Measurements from ENCODE around the gene DUSP6. TPM values are rescaled to one million over a fixed set of nuclear protein-coding genes. Genes with fewer than 3 reads are reported as not detected.

Gene DUSP6
- total RNA-seq, 1 donor from 2014 or later: 34.5 TPM

- DNase-seq: no peak
Observed at GRCh38 chr12:89328151-89329030, 23.9 kb downstream of the DUSP6 start.

GRCh38 chr12:89327486-89328094 is 24.7 kb downstream of the DUSP6 start:
- DNase-seq: no peak

GRCh38 chr12:89326239-89327040 is 25.9 kb downstream of the DUSP6 start:
- no peak for DNase-seq

- DNase-seq: no peak
Observed at GRCh38 chr12:89325495-89325894, 26.8 kb downstream of the DUSP6 start.

- no peak for DNase-seq
Observed at GRCh38 chr12:89324437-89324836, 27.9 kb downstream of the DUSP6 start.

- no peak for DNase-seq
Observed at GRCh38 chr12:89323568-89324218, 28.6 kb downstream of the DUSP6 start.

GRCh38 chr12:89320735-89321134 is 31.6 kb downstream of the DUSP6 start:
- no peak for DNase-seq

GRCh38 chr12:89319606-89320005 is 32.7 kb downstream of the DUSP6 start:
- DNase-seq: no peak

GRCh38 chr12:89319122-89319521 is 33.2 kb downstream of the DUSP6 start:
- DNase-seq: no peak

GRCh38 chr12:89316705-89317139 is 35.6 kb downstream of the DUSP6 start:
- no peak for DNase-seq

- DNase-seq: no peak
Observed at GRCh38 chr12:89314060-89314761, 38.1 kb downstream of the DUSP6 start.

- no peak for DNase-seq
Observed at GRCh38 chr12:89311703-89312293, 40.5 kb downstream of the DUSP6 start.

GRCh38 chr12:89309815-89310214 is 42.5 kb downstream of the DUSP6 start:
- no peak for DNase-seq

- no peak for DNase-seq
Observed at GRCh38 chr12:89309440-89309802, 42.9 kb downstream of the DUSP6 start.

- DNase-seq: no peak
Observed at GRCh38 chr12:89307474-89308253, 44.6 kb downstream of the DUSP6 start.

GRCh38 chr12:89306827-89307473 is 45.4 kb downstream of the DUSP6 start:
- DNase-seq: no peak

- DNase-seq: no peak
Observed at GRCh38 chr12:89305373-89305772, 46.9 kb downstream of the DUSP6 start.

GRCh38 chr12:89299931-89300330 is 52.4 kb downstream of the DUSP6 start:
- DNase-seq: no peak

GRCh38 chr12:89299417-89299816 is 52.9 kb downstream of the DUSP6 start:
- no peak for DNase-seq

Measured in occipital lobe (tissue), 2 donors.